ENCODE data around the gene ZSWIM1. TPM values are rescaled to one million over a fixed set of nuclear protein-coding genes. Genes with fewer than 3 reads are reported as not detected.

ZSWIM1 gene
- total and polyA plus RNA-seq, 2 of the 13 experiments (the other 11 are each of a cell fraction or from before 2014, with no cell fraction given) = 9.5 to 11.7 TPM

- ChIA-PET POLR2A (interaction anchor here (0.6 to 2.0 kb wide), 9 partner anchors 8 to 128 kb away, joined by 3 to 12 read pairs (median 5); partner anchors contain the start of genes ACOT8, SNX21 and ZSWIM3), CTCF (ENCODE audit: low intra/inter-chr PET ratio, low total read pairs) (no interaction called here)
- no peak overlapping the region for H3K27ac ChIP-seq (ENCODE audit: extremely low read length, insufficient read depth, low read length)
- H3K36me3 ChIP-seq (replicated peaks in 1 of 2; ENCODE audit: control insufficient read depth in 1 of 2, insufficient read depth in 2 of 2, low read length in 2 of 2) = peaks cover 18 to 48% of the 10 kb centered on the region in 2 experiments
- intact Hi-C loops (cut with micrococcal nuclease; ENCODE audit: unreplicated experiment) = no loop called here
- 97% methylated on average over 10 of the region's 10 CpGs for WGBS (ENCODE audit: low lambda C conversion rate)
- no peaks in the 10 kb centered on the region for H3K9me3 ChIP-seq (ENCODE audit: low read length)
- H3K9ac ChIP-seq (ENCODE audit: insufficient read depth, low read depth, low read length) = no peak overlapping the region
- no peak overlapping the region for H2AFZ ChIP-seq (ENCODE audit: low read length)
- FAIRE-seq = no peak
- H4K20me1 ChIP-seq (ENCODE audit: insufficient read depth, low read length) = no peaks in the 10 kb centered on the region
- ATAC-seq = no peak; the same call in 1 of the 3 replicates
- H3K4me1 ChIP-seq (ENCODE audit: insufficient read depth, low read length) = peaks cover 10% of the 10 kb centered on the region
- no peaks in the 10 kb centered on the region for H3K27me3 ChIP-seq (ENCODE audit: control insufficient read depth in 1 of 2, insufficient read depth in 2 of 2, low read length in 2 of 2)
- no peaks in the 10 kb centered on the region for H3K79me2 ChIP-seq (ENCODE audit: insufficient read depth, low read length)
- no peak overlapping the region for H3K4me3 ChIP-seq (replicated peaks in 1 of 3; ENCODE audit: insufficient read depth in 1 of 3, low read depth in 2 of 3, low read length in 3 of 3)
- no peak for DNase-seq (ENCODE audit: low spot score)
- in situ Hi-C loops (cut with HindIII; ENCODE audit: extremely low pct_ligation_motif_present, low pct_unique_long_range_greater_than_20kb) = no loop called here
- H3K4me2 ChIP-seq (ENCODE audit: low read depth, low read length) = no peak overlapping the region
- BruUV-seq (replicated peaks) = no TSS peak
- TF ChIP-seq NR2F6 (IDR thresholded peaks at IDR 0.05) (no peak), NR2F6 (CRISPR knock-in tag; IDR thresholded peaks at IDR 0.05) (no peak), ELF3 (CRISPR knock-in tag; IDR thresholded peaks at IDR 0.05) (no peak), RBM39 (IDR thresholded peaks at IDR 0.05; ENCODE audit: low read depth, low read length, poor library complexity, severe bottlenecking) (no peak), ZC3H13 (CRISPR knock-in tag; IDR thresholded peaks at IDR 0.05) (0 out of 2 replicates have a peak, but pooled peaks have one; percentile 44), ZBTB3 (CRISPR knock-in tag; IDR thresholded peaks at IDR 0.05; ENCODE audit: borderline replicate concordance, low read depth) (no peak), KDM2A (CRISPR knock-in tag; IDR thresholded peaks at IDR 0.05; ENCODE audit: borderline replicate concordance, low read depth) (no peak), ZSCAN12 (CRISPR knock-in tag; IDR thresholded peaks at IDR 0.05) (no peak), AHDC1 (CRISPR knock-in tag; IDR thresholded peaks at IDR 0.05; ENCODE audit: borderline replicate concordance) (no peak), HOXA3 (CRISPR knock-in tag; IDR thresholded peaks at IDR 0.05) (no peak), TFDP2 (CRISPR knock-in tag; IDR thresholded peaks at IDR 0.05) (no peak), AGO2 (optimal IDR thresholded peaks at IDR 0.05; ENCODE audit: low read depth, low read length) (peak; percentile 63), ARID3A (IDR thresholded peaks at IDR 0.05; ENCODE audit: low read depth, low read length) (no peak), NFIB (CRISPR knock-in tag; IDR thresholded peaks at IDR 0.05; ENCODE audit: borderline replicate concordance) (0 out of 2 replicates have a peak, but pooled peaks have one; percentile 23)
These were observed 39.5 kb upstream of the ZSWIM1 start for GRCh38 chr20:45841407-45842129.
